Endothelial cell of umbilical vein (primary cell): Measurements from ENCODE around the gene SEMA6A.

ENCODE experiments used
- CTCF ChIP-seq, 2 donors: IDR thresholded peaks; 1 replicate in 1 of 2; 2 replicates in 1 of 2; pipeline ENCODE4 v1.5.1; 2011; ENCODE audit warnings: low read length in 2 of 2, mild to moderate bottlenecking in 2 of 2, moderate library complexity in 2 of 2, control low read depth in 1 of 2, inconsistent platforms in 1 of 2, low read depth in 1 of 2; ENCODE audit not compliant: insufficient read depth in 1 of 2; ENCODE audit errors: extremely low read depth in 1 of 2
- EZH2 ChIP-seq: IDR thresholded peaks from 2 replicates; pipeline ENCODE4 v1.6.1; 2012; ENCODE audit warnings: borderline replicate concordance, low read depth, mild to moderate bottlenecking, moderate library complexity, low read length, inconsistent platforms; ENCODE audit not compliant: severe bottlenecking

- TF ChIP-seq CTCF (IDR thresholded peaks at IDR 0.05; ENCODE audit: extremely low read depth in 1 of 2, insufficient read depth in 1 of 2, low read depth in 1 of 2, low read length in 2 of 2) = no peak
- no peak for TF ChIP-seq EZH2
These were observed 43.0 kb downstream of the SEMA6A start for GRCh38 chr5:116531635-116532034.
